GM18520 (cell line): ENCODE measurements around the gene CDH10.

Experiments
- ATAC-seq: cut with Tn5 transposase; IDR thresholded peaks from one replicate; pipeline ENCODE4 v1.9.1; 2021; ENCODE audit not compliant: unreplicated experiment

CDH10 gene

GRCh38 chr5:24602188-24602587 lies 42.6 kb downstream of the CDH10 start:
- no peak for ATAC-seq

GRCh38 chr5:24598956-24599355 lies 45.8 kb downstream of the CDH10 start:
- ATAC-seq = no peak

DNA sequence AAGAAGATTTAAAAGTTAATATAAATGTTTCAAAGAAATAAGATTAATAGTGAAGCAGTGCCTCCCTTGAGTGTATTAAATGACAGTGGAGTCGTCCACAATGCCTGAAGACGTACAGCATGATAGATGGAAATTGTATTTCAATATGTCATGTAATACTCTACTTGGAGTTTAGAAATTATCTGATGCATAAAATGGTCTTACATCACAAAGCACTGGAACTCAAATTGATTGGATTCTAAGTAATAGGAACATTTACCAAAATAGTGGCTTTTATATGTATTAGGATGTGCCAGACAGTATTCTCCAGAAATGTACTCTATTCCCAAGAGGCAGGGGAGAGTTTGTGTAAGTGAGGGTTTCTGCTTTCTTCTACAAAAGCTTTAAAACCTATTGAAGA lies 49.4 kb downstream of the CDH10 start:
- ATAC-seq = no peak

DNA sequence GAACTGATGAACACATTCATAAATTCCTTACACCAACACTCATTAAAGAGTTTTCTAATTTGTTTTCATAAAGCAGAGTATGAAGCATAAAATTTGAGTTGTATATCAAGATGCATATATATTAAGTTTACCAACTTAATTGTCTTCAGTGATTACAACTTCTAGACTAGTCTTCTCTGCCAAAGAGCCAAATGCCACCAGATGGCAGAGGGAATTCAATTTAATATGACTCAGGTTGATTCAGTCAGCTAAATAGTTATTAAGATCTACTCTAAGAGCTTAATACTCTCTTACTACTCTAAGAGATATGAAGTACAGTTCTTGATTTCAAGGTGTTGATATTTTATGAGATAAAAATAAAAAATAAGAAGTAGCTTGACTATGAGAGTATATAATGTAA lies 53.4 kb downstream of the CDH10 start:
- ATAC-seq = no peak

DNA sequence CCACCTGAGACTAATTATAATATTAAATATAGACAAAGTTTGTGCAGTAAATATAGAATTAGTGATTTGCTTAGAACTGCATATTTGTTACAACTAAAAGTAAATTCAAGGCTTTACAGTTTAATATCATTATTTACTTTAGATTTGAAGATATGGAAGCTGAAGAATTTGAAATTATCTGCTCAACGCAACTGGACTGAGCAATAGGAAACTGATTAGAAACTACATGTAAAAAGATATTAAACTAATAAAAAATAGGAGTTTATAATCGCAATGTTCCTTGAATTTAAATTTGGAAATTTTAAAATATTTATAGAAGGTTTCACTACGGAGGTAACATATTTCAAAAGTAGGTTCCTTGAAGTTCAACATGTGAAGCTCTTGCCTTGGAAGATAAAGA lies 55.2 kb downstream of the CDH10 start:
- ATAC-seq = no peak

DNA sequence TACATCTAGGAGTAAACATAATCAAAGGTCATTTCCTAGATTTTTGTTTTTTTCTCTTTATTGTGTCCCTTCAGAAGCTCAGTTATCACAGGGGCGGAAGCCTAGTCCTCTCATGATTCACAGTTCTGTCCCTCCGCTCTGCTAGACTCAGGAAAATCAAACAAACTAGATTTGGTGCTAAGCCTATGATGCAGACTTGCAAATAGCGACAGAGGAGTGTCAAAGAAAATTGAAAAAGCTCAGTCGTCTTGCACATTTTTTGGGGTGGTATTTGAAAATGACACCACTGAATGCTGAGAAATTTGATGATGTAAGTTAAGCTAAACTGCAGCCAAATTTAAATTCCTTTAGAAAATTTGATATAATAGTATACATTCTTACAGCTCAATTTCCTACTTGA lies 59.0 kb downstream of the CDH10 start:
- no peak for ATAC-seq

GRCh38 chr5:24571302-24571701 lies 73.5 kb downstream of the CDH10 start:
- ATAC-seq = no peak

GRCh38 chr5:24566933-24567332 lies 77.8 kb downstream of the CDH10 start:
- ATAC-seq = no peak

GRCh38 chr5:24555229-24555628 lies 89.5 kb downstream of the CDH10 start:
- ATAC-seq = no peak

DNA sequence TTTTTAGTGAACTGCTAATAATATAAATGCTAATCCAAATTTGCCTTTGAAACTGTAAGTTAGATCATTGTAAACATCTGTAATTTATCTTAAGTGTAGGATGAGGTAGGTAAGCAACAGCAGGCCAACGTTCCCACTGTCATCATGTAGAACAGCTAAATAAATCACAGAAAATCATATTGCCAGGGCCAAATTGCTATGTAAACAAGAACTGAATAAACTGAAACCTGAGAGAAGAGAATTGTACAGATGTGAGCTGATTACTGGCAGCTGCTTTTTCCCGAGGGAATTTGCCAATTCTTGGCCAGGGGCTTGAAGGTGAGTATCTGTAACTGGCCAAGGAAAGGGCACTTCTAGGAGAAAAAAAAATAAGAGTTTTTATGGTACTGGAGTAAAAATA lies 97.6 kb downstream of the CDH10 start:
- no peak for ATAC-seq

GRCh38 chr5:24539613-24540012 lies 105.2 kb downstream of the CDH10 start:
- ATAC-seq = no peak

- no peak for ATAC-seq
Observed at GRCh38 chr5:24538346-24538745, 106.4 kb downstream of the CDH10 start.

- ATAC-seq = no peak
Observed at GRCh38 chr5:24535646-24536045, 109.1 kb downstream of the CDH10 start.

- ATAC-seq = no peak
Observed at GRCh38 chr5:24530906-24531305, 113.9 kb downstream of the CDH10 start.

DNA sequence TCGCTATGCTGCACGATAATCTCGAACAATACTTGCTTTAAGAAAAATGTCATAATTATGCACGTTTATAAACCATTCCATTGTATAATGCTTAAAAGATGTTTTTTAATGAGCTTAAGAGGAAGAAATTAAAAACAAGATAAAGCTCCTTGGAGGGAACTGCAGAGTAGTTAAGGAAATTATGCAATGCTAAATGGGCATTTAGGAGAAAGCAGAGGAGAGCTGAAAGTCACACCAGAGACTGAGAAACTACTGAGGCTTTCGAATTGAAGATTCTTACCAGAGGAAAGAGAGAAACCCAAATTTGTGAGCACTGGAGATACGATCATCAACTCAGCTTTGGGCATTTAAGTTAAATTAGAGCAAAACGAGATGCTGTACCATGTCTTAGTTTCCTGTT lies 119.4 kb downstream of the CDH10 start:
- ATAC-seq = no peak

- no peak for ATAC-seq
Observed at GRCh38 chr5:24512423-24512822, 132.4 kb downstream of the CDH10 start.

DNA sequence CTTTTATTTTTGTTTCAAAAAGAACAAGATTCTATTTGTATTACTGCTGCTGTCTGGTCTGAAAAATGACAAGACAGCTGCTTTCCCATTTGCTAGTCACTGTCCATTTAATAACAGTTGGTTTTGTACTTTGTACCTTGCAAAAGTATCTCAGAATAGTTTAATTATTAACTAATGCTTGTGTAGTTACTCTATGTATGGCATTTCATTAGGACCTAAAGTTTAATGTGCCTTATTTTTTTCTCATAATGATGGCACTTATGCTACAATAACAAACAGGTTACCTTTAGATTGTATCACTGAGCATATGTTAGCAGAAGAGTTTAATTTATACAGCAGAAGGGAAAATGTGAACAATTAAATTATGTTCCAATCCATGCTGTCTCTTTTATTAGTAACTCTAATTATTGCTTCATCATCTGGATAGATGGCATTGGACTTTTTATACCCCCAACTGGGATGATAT lies 134.2 kb downstream of the CDH10 start:
- no peak for ATAC-seq

GRCh38 chr5:24509943-24510342 lies 134.8 kb downstream of the CDH10 start:
- ATAC-seq = no peak

DNA sequence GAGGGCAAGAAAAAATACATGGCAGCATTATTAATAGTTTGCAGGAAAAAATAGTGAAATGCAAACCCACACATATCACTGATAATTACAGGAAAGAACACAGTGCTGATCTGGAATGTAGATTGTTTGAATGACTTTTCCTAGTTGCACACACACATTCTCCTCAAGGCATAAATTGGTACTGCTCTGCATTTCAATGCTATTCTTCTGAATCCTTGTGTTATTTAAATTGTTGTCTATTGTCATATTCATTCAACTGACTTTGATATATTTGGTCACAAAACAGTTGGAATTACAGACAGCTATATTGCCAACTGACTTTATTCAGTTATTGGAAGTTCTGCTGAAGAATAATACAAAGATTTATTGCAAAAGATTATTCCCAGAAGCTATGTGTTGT lies 139.5 kb downstream of the CDH10 start:
- no peak for ATAC-seq

DNA sequence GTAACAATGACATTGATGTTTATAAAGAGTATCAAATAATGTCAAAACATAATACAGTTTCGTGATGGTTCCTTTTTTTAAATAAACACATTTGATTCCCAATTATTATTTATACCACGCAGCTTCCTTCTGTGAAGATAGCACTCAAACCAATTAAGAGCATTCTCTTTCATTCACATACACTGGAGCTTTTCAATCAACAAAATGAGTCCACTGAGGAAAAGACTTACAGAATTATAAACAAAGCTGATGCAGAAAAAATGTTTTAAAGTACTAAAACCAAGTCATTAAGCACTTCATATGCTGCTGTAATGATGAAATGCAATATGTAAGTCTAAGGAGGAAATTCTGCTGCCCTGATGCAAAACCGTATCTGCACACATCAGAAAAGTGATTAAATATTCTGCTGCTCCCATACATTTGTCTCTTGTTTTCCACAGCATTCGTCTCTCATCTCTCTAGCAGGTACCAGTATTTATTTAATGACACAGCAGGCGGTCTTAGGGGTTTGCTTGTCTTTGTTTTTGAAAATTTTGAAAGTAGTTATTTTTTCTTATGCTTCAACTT lies 147.1 kb downstream of the CDH10 start:
- ATAC-seq = no peak

DNA sequence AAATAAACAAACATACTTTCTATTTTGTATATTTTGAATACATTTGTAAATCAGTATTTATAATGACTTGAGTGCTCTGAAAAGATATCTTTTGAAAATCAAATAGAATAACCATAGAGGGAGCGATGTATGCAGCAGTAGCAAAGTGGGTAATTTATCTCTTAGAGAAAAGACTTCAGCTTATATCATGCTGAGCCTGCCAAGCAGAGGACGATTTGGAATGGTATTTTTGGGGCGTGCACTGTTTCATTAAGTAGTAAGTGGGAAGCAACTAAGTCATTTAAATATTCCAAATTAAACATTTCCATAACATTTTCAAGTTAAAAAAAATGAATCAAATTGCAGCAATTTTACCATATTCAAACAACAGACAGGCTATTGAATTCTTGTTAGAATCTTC lies 147.6 kb downstream of the CDH10 start:
- ATAC-seq = no peak

GRCh38 chr5:24496268-24496667 lies 148.5 kb downstream of the CDH10 start:
- ATAC-seq = no peak

GRCh38 chr5:24492229-24492628 lies 152.5 kb downstream of the CDH10 start:
- ATAC-seq = no peak

DNA sequence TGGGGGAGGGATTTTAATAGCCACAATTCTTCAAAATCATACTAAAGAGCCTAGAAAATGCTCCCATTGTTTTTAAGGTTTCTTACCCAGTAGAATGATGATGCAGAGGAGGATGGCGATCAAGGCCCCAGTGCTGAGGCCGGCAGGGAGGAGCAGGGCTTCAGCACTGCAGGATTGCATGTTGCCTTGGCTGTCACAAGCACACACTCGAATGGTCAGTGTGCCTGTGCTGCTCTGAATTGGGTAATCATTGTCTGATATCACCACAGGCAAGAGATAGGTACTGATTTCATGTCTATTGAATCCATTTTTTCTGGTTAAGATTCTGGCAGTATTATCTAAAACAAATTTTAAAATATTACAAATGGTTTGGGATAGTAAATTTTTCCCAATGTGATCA lies 153.3 kb downstream of the CDH10 start:
- ATAC-seq = no peak
